ENCODE data around the gene NAPG. TPM values are rescaled to one million over a fixed set of nuclear protein-coding genes. Genes with fewer than 3 reads are reported as not detected.

Gene NAPG
- total RNA-seq, 1 experiment from 2014 or later = 25.8 TPM

DNA sequence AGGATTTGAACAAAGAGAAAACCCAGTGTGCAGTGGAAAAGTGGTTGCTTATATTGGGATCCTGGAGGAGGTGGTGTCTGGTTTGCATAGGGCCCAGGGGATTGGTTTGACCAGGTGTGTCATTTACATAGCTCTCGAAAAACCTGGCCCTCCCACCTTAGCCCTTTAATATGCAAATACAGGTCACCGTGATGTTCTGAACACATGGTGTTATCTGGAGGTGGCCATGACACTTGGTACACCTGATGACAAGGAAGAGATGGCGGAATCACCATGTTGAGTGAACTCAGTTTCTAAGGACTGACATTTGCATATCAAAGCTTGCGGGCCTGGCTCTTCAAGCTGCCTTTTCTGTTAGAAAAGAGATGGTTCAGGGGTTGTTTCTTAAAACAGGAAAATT lies 2.3 kb upstream of the NAPG start:
- H3K27ac Mint-ChIP-seq = no peak overlapping the region
- H3K36me3 Mint-ChIP-seq = no peaks in the 10 kb centered on the region
- POLR2A ChIA-PET = no interaction called here
- peaks cover 23% of the 10 kb centered on the region for H3K4me1 Mint-ChIP-seq
- H3K27me3 Mint-ChIP-seq (ENCODE audit: low read depth) = no peaks in the 10 kb centered on the region
- DNase-seq (ENCODE audit: low spot score) (no peak), ATAC-seq (no peak)
- TF ChIP-seq JAZF1 (CRISPR knock-in tag; IDR thresholded peaks at IDR 0.05) (no peak), ZNF317 (CRISPR knock-in tag; IDR thresholded peaks at IDR 0.05; ENCODE audit: borderline replicate concordance, low read depth) (no peak), JUN (CRISPR knock-in tag; IDR thresholded peaks at IDR 0.05) (no peak), NFE2L1 (CRISPR knock-in tag; IDR thresholded peaks at IDR 0.05) (no peak), ZNF671 (CRISPR knock-in tag; IDR thresholded peaks at IDR 0.05) (no peak), ZBTB21 (CRISPR knock-in tag; IDR thresholded peaks at IDR 0.05; ENCODE audit: borderline replicate concordance) (no peak), MXD4 (CRISPR knock-in tag; IDR thresholded peaks at IDR 0.05; ENCODE audit: borderline replicate concordance) (no peak), ELF4 (CRISPR knock-in tag; IDR thresholded peaks at IDR 0.05; ENCODE audit: low read depth) (no peak), NFATC4 (CRISPR knock-in tag; IDR thresholded peaks at IDR 0.05) (no peak), ATF1 (CRISPR knock-in tag; IDR thresholded peaks at IDR 0.05) (no peak)
- TF ChIP-seq, protein P1, sequence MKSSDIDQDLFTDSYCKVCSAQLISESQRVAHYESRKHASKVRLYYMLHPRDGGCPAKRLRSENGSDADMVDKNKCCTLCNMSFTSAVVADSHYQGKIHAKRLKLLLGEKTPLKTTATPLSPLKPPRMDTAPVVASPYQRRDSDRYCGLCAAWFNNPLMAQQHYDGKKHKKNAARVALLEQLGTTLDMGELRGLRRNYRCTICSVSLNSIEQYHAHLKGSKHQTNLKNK (CRISPR knock-in tag; IDR thresholded peaks at IDR 0.05) = no peak
- TF ChIP-seq, protein P2, sequence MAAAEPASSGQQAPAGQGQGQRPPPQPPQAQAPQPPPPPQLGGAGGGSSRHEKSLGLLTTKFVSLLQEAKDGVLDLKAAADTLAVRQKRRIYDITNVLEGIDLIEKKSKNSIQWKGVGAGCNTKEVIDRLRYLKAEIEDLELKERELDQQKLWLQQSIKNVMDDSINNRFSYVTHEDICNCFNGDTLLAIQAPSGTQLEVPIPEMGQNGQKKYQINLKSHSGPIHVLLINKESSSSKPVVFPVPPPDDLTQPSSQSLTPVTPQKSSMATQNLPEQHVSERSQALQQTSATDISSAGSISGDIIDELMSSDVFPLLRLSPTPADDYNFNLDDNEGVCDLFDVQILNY (CRISPR knock-in tag; IDR thresholded peaks at IDR 0.05) = no peak
- TF ChIP-seq, protein P3, sequence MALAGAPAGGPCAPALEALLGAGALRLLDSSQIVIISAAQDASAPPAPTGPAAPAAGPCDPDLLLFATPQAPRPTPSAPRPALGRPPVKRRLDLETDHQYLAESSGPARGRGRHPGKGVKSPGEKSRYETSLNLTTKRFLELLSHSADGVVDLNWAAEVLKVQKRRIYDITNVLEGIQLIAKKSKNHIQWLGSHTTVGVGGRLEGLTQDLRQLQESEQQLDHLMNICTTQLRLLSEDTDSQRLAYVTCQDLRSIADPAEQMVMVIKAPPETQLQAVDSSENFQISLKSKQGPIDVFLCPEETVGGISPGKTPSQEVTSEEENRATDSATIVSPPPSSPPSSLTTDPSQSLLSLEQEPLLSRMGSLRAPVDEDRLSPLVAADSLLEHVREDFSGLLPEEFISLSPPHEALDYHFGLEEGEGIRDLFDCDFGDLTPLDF (CRISPR knock-in tag; IDR thresholded peaks at IDR 0.05) = no peak
- TF ChIP-seq, protein P4, sequence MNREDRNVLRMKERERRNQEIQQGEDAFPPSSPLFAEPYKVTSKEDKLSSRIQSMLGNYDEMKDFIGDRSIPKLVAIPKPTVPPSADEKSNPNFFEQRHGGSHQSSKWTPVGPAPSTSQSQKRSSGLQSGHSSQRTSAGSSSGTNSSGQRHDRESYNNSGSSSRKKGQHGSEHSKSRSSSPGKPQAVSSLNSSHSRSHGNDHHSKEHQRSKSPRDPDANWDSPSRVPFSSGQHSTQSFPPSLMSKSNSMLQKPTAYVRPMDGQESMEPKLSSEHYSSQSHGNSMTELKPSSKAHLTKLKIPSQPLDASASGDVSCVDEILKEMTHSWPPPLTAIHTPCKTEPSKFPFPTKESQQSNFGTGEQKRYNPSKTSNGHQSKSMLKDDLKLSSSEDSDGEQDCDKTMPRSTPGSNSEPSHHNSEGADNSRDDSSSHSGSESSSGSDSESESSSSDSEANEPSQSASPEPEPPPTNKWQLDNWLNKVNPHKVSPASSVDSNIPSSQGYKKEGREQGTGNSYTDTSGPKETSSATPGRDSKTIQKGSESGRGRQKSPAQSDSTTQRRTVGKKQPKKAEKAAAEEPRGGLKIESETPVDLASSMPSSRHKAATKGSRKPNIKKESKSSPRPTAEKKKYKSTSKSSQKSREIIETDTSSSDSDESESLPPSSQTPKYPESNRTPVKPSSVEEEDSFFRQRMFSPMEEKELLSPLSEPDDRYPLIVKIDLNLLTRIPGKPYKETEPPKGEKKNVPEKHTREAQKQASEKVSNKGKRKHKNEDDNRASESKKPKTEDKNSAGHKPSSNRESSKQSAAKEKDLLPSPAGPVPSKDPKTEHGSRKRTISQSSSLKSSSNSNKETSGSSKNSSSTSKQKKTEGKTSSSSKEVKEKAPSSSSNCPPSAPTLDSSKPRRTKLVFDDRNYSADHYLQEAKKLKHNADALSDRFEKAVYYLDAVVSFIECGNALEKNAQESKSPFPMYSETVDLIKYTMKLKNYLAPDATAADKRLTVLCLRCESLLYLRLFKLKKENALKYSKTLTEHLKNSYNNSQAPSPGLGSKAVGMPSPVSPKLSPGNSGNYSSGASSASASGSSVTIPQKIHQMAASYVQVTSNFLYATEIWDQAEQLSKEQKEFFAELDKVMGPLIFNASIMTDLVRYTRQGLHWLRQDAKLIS (CRISPR knock-in tag; IDR thresholded peaks at IDR 0.05; ENCODE audit: borderline replicate concordance) = no peak
- TF ChIP-seq, protein P5, sequence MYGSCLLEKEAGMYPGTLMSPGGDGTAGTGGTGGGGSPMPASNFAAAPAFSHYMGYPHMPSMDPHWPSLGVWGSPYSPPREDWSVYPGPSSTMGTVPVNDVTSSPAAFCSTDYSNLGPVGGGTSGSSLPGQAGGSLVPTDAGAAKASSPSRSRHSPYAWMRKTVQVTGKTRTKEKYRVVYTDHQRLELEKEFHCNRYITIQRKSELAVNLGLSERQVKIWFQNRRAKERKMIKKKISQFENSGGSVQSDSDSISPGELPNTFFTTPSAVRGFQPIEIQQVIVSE (CRISPR knock-in tag; IDR thresholded peaks at IDR 0.05; ENCODE audit: borderline replicate concordance) = no peak
- TF ChIP-seq, protein P6, sequence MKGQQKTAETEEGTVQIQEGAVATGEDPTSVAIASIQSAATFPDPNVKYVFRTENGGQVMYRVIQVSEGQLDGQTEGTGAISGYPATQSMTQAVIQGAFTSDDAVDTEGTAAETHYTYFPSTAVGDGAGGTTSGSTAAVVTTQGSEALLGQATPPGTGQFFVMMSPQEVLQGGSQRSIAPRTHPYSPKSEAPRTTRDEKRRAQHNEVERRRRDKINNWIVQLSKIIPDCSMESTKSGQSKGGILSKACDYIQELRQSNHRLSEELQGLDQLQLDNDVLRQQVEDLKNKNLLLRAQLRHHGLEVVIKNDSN (CRISPR knock-in tag; IDR thresholded peaks at IDR 0.05) = no peak
- TF ChIP-seq, protein P7, sequence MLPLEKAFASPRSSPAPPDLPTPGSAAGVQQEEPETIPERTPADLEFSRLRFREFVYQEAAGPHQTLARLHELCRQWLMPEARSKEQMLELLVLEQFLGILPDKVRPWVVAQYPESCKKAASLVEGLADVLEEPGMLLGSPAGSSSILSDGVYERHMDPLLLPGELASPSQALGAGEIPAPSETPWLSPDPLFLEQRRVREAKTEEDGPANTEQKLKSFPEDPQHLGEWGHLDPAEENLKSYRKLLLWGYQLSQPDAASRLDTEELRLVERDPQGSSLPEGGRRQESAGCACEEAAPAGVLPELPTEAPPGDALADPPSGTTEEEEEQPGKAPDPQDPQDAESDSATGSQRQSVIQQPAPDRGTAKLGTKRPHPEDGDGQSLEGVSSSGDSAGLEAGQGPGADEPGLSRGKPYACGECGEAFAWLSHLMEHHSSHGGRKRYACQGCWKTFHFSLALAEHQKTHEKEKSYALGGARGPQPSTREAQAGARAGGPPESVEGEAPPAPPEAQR (CRISPR knock-in tag; IDR thresholded peaks at IDR 0.05) = no peak
- H3K9me3 Mint-ChIP-seq = no peaks in the 10 kb centered on the region
- CTCF ChIA-PET = no interaction called here
- no peak overlapping the region for H3K4me3 Mint-ChIP-seq
